ENCODE data around the gene SOCS2.
"Not testable (repeated sequence)": the region's sequence is repeated elsewhere in the genome, so short reads cannot be mapped to it uniquely, and the experiment has no call there.

The SOCS2 gene

GRCh38 chr12:93595351-93595750, 22.9 kb downstream of the SOCS2 start:
- DNase-seq, result no peak

GRCh38 chr12:93597608-93598007, 25.1 kb downstream of the SOCS2 start:
- no peak for DNase-seq

GRCh38 chr12:93599192-93599591, 26.7 kb downstream of the SOCS2 start:
- DNase-seq, result no peak

- no peak for DNase-seq
Observed at GRCh38 chr12:93601591-93601990, 29.1 kb downstream of the SOCS2 start.

GRCh38 chr12:93602897-93603668, 30.6 kb downstream of the SOCS2 start:
- DNase-seq, result no peak

GRCh38 chr12:93603762-93604161, 31.3 kb downstream of the SOCS2 start:
- DNase-seq, result no peak

GRCh38 chr12:93608313-93608712, 35.8 kb downstream of the SOCS2 start:
- DNase-seq, result no peak

- no peak for DNase-seq
Observed at GRCh38 chr12:93609281-93610192, 37.1 kb downstream of the SOCS2 start.

- no peak for DNase-seq
Observed at GRCh38 chr12:93612776-93613175, 40.3 kb downstream of the SOCS2 start.

GRCh38 chr12:93614917-93615596, 42.6 kb downstream of the SOCS2 start:
- DNase-seq, result no peak

GRCh38 chr12:93616584-93617101, 44.2 kb downstream of the SOCS2 start:
- DNase-seq, result no peak

- DNase-seq, result no peak
Observed at GRCh38 chr12:93618891-93619410, 46.5 kb downstream of the SOCS2 start.

GRCh38 chr12:93621986-93622385, 49.5 kb downstream of the SOCS2 start:
- DNase-seq, result no peak

- no peak for DNase-seq
Observed at GRCh38 chr12:93622485-93622884, 50.0 kb downstream of the SOCS2 start.

GRCh38 chr12:93624595-93625294, 52.3 kb downstream of the SOCS2 start:
- no peak for DNase-seq

- not testable (repeated sequence) for DNase-seq
Observed at GRCh38 chr12:93625295-93625645, 52.8 kb downstream of the SOCS2 start.

GRCh38 chr12:93626160-93626559, 53.7 kb downstream of the SOCS2 start:
- DNase-seq, result no peak
